ENCODE results near the gene CPT1B. TPM values are rescaled to one million over a fixed set of nuclear protein-coding genes. Genes with fewer than 3 reads are reported as not detected.

CPT1B gene
- total and polyA plus RNA-seq, 12 donors, result 61.2 to 487 (median 398) TPM

- intact Hi-C loops (cut with DNase I), result loop anchor here in 2 of 10 donors (5.0 kb wide), 1 partner anchor 91 kb away; no protein-coding TSS in a partner anchor
- WGBS, 2 donors, result 4 to 5% methylated on average over 47 to 53 of the region's 53 CpGs
- TF ChIP-seq CTCF (IDR thresholded peaks at IDR 0.05), result no peak
- Histone ChIP-seq H3K27me3 (peaks cover 3 to 54% (median 25%) of the 10 kb centered on the region in 7 donors), H3K4me3 (peak overlapping the region; percentile 40 to 86 (median 71)), H3K4me1 (peaks cover 9 to 68% (median 50%) of the 10 kb centered on the region in 9 donors), H3K9me3 (no peaks in the 10 kb centered on the region), H3K36me3 (peaks cover 0 to 18% (median 0%) of the 10 kb centered on the region in 9 donors), H3K27ac (peak overlapping the region; percentile 84 to 99 (median 95))
- peak; percentile 86 to 89 for DNase-seq
- peak; percentile 42 to 58 (median 54) for ATAC-seq
Measured at GRCh38 chr22:50530877-50531545, 47.2 kb downstream of the CPT1B start.

GRCh38 chr22:50530580-50530876 lies 47.7 kb downstream of the CPT1B start:
- no peak for TF ChIP-seq CTCF (IDR thresholded peaks at IDR 0.05)
- H3K9me3 ChIP-seq, result no peaks in the 10 kb centered on the region
- peak overlapping the region; percentile 84 to 99 (median 95) for H3K27ac ChIP-seq
- peaks cover 0 to 18% (median 0%) of the 10 kb centered on the region in 9 donors for H3K36me3 ChIP-seq
- H3K4me3 ChIP-seq, result peak overlapping the region; percentile 40 to 86 (median 71)
- WGBS, 2 donors, result 2 to 4% methylated on average over 21 of the region's 21 CpGs
- H3K4me1 ChIP-seq, result peaks cover 9 to 68% (median 50%) of the 10 kb centered on the region in 9 donors
- intact Hi-C loops (cut with DNase I), result loop anchor here in 2 of 10 donors (5.0 kb wide), 1 partner anchor 92 kb away; no protein-coding TSS in a partner anchor
- peaks cover 3 to 53% (median 25%) of the 10 kb centered on the region in 7 donors for H3K27me3 ChIP-seq
- DNase-seq, result peak in 1 of 2 donors; percentile 50
- ATAC-seq, result no peak

GRCh38 chr22:50529897-50530579 lies 48.2 kb downstream of the CPT1B start, which contains the start of gene TYMP:
Gene TYMP (minus strand): TSS chr22:50530012. CDS start chr22:50529709, 303 bp downstream.
- peaks cover 9 to 70% (median 52%) of the 10 kb centered on the region in 9 donors for H3K4me1 ChIP-seq
- intact Hi-C loops (cut with DNase I), result loop anchor here in 4 of 10 donors (5.0 to 10.0 kb wide), 3 partner anchors 32 to 285 kb away; partner anchors contain the start of genes SYCE3 (in 1 of the 4) and TUBGCP6 (in 1 of the 4)
- no peak for TF ChIP-seq CTCF (IDR thresholded peaks at IDR 0.05)

GRCh38 chr22:50529416-50529896 lies 48.8 kb downstream of the CPT1B start:
- no peak for ATAC-seq
- no peaks in the 10 kb centered on the region for H3K9me3 ChIP-seq
- H3K27me3 ChIP-seq, result peaks cover 3 to 45% (median 21%) of the 10 kb centered on the region in 7 donors
- peak overlapping the region in 9 of 10 donors; percentile 40 to 86 (median 72) for H3K4me3 ChIP-seq
- peaks cover 9 to 76% (median 58%) of the 10 kb centered on the region in 9 donors for H3K4me1 ChIP-seq
- WGBS, 2 donors, result 9 to 11% methylated on average over 49 to 50 of the region's 50 CpGs
- intact Hi-C loops (cut with DNase I), result loop anchor here in 2 of 10 donors (5.0 to 10.0 kb wide), 3 partner anchors 33 to 285 kb away; partner anchors contain the start of genes SYCE3 (in 1 of the 2) and TUBGCP6 (in 1 of the 2)
- H3K36me3 ChIP-seq, result peaks cover 0 to 20% (median 0%) of the 10 kb centered on the region in 9 donors
- TF ChIP-seq CTCF (IDR thresholded peaks at IDR 0.05), result no peak
- DNase-seq, result no peak
- peak overlapping the region; percentile 84 to 99 (median 95) for H3K27ac ChIP-seq

More at GRCh38 chr22:50529897-50530579, 48.2 kb downstream of the CPT1B start, which contains the start of gene TYMP:
- H3K27me3 ChIP-seq, result peaks cover 3 to 49% (median 25%) of the 10 kb centered on the region in 7 donors
- DNase-seq (peak; percentile 83 to 88), ATAC-seq (peak; percentile 23 to 44 (median 34))
- H3K4me3 ChIP-seq, result peak within 1 kb of the TSS; percentile 40 to 86 (median 71)
- peak within 1 kb of the TSS; percentile 84 to 99 (median 95) for H3K27ac ChIP-seq
- 1% methylated on average over 84 to 92 of the region's 92 CpGs for WGBS, 2 donors
- H3K9me3 ChIP-seq, result no peaks in the 10 kb centered on the region
- peaks cover 0 to 18% (median 0%) of the 10 kb centered on the region in 9 donors for H3K36me3 ChIP-seq

Data from heart right ventricle (tissue), 16 donors.